Peyer's patch (tissue), 4 donors: ENCODE results near the gene RAB7A.

Source experiments
- CTCF ChIP-seq, 6 experiments: fragments of 450-650 bp in 4 of 6; fragments of 200-600 bp in 2 of 6; sonication (generic) in 1 of 6; IDR thresholded peaks; one replicate each; pipeline ENCODE4 v1.5.1; 2017 to 2019; ENCODE audit warnings: antibody characterized with exemption in 6 of 6, mild to moderate bottlenecking in 3 of 6, moderate library complexity in 1 of 6
- POLR2A ChIP-seq, 2 donors: fragments of 450-650 bp; IDR thresholded peaks; one replicate each; pipeline ENCODE4 v1.5.1; 2017; ENCODE audit warnings: antibody characterized with exemption in 2 of 2, mild to moderate bottlenecking in 2 of 2, moderate library complexity in 2 of 2

- TF ChIP-seq CTCF (IDR thresholded peaks at IDR 0.05) (no peak), POLR2A (IDR thresholded peaks at IDR 0.05) (no peak)
These were observed 62.4 kb downstream of the RAB7A start for GRCh38 chr3:128788268-128788869.
